ENCODE data around the gene PHC3. TPM values are rescaled to one million over a fixed set of nuclear protein-coding genes. Genes with fewer than 3 reads are reported as not detected.
"Not testable (repeated sequence)": the region's sequence is repeated elsewhere in the genome, so short reads cannot be mapped to it uniquely, and the experiment has no call there.

Gene PHC3
- total and polyA plus RNA-seq, 8 donors: 4.7 to 253 (median 92.5) TPM

DNA sequence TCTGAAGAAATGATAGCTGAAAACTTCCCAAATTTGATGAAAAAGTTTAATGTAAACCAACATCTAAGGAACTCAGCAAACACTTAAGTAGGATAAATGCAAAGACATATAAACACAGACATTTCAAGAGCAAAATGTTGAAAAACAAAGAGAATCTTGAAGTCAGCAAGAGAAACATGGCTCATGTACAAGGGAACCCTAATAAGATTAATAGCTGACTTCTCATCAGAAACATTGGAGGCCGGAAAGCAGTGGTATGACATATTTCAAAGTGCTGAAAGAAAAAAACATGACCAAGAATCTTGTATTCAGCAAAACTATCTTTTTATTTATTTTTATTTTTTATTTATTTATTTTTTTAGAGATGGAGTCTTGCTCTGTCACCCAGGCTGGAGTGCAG is 30.1 kb upstream of the PHC3 start:
- H3K9me3 ChIP-seq: no peaks in the 10 kb centered on the region
- H3K27me3 ChIP-seq: no peaks in the 10 kb centered on the region
- no peaks in the 10 kb centered on the region for H3K36me3 ChIP-seq
- no peak for DNase-seq
- 94 to 100% (median 95%) methylated on average over 1 of the region's 1 CpG for WGBS, 5 donors
- no peak overlapping the region for H3K4me3 ChIP-seq
- no peaks in the 10 kb centered on the region for H3K4me1 ChIP-seq
- TF ChIP-seq POLR2A (IDR thresholded peaks at IDR 0.05) (no peak), POLR2AphosphoS5 (IDR thresholded peaks at IDR 0.05) (no peak), EP300 (IDR thresholded peaks at IDR 0.05) (no peak)
- TF ChIP-seq, protein P1, sequence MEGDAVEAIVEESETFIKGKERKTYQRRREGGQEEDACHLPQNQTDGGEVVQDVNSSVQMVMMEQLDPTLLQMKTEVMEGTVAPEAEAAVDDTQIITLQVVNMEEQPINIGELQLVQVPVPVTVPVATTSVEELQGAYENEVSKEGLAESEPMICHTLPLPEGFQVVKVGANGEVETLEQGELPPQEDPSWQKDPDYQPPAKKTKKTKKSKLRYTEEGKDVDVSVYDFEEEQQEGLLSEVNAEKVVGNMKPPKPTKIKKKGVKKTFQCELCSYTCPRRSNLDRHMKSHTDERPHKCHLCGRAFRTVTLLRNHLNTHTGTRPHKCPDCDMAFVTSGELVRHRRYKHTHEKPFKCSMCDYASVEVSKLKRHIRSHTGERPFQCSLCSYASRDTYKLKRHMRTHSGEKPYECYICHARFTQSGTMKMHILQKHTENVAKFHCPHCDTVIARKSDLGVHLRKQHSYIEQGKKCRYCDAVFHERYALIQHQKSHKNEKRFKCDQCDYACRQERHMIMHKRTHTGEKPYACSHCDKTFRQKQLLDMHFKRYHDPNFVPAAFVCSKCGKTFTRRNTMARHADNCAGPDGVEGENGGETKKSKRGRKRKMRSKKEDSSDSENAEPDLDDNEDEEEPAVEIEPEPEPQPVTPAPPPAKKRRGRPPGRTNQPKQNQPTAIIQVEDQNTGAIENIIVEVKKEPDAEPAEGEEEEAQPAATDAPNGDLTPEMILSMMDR (IDR thresholded peaks at IDR 0.05): no peak
- no peak overlapping the region for H3K27ac ChIP-seq
- intact Hi-C loops (cut with DNase I; ENCODE audit: low total_unique reads): no loop called here

DNA sequence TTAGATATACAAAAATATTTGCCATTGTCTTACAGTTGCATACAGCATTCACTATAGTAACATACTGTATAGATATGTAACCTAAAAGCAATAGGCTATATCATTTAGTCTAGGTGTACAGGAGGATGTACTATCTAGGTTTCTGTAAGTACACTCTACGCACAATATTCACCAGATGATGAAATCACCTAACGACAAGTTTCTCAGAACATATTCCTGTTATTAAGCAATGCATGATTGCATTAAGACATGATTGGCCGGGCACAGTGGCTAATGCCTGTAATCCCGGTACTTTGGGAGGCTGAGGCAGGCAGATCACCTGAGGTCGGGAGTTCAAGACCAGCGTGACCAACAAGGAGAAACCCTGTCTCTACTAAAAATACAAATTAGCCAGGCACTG is 26.2 kb upstream of the PHC3 start:
- no peak overlapping the region for H3K4me3 ChIP-seq
- no peak for DNase-seq
- no peak overlapping the region for H3K27ac ChIP-seq
- H3K9me3 ChIP-seq: no peaks in the 10 kb centered on the region
- intact Hi-C loops (cut with DNase I; ENCODE audit: low total_unique reads): no loop called here
- TF ChIP-seq, protein P1 (IDR thresholded peaks at IDR 0.05): no peak
- TF ChIP-seq POLR2AphosphoS5 (IDR thresholded peaks at IDR 0.05): no peak
- no peak for TF ChIP-seq EP300 (IDR thresholded peaks at IDR 0.05)
- TF ChIP-seq POLR2A (IDR thresholded peaks at IDR 0.05): no peak
- H3K4me1 ChIP-seq: no peaks in the 10 kb centered on the region
- 56 to 88% (median 74%) methylated on average over 6 of the region's 6 CpGs for WGBS, 5 donors
- no peaks in the 10 kb centered on the region for H3K36me3 ChIP-seq
- H3K27me3 ChIP-seq: no peaks in the 10 kb centered on the region

DNA sequence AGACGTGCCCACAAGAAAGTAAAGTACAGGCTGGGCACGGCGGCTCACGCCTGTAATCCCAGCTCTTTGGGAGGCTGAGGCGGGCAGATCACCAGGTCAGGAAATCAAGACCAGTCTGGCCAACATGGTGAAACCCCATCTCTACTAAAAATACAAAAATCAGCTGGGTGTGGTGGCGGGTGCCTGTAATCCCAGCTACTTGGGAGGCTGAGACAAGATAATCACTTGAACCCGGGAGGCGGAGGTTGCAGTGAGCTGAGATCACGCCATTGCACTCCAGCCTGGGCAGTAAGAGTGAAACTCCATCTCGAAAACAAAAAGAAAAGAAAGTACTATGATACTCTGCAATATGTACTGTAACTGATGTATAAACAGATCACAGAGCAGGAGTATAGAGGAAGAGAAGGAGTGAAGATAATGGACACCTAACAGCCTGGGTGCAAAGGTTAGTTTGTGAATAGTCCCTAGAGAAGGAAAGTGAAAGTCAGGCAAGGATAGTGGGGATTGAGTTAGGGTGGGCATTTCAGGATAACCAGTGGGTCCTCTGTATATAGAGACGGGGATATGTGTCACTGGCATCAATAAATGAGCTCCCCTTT is 24.7 kb upstream of the PHC3 start:
- not testable (repeated sequence) for DNase-seq, H3K9me3 ChIP-seq, H3K27ac ChIP-seq

DNA sequence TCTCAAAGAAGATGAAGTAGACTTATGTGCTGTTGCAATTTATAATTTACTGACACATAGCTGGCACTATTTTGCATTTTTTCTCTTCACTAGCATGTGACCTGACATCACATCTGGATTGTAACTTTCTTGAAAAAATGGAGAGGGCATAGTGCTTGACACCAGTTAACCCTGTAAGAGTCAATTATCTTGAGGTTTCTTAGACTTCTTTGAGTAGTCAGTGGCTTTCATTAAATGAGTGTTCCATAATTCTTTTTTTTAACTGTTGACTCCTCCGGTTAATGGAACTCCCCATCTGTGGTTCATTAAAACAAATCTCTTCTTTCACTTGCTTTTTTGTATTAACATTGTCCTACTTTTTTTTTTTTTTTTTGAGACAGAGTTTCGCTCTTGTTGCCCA is 23.8 kb upstream of the PHC3 start:
- no peaks in the 10 kb centered on the region for H3K9me3 ChIP-seq
- H3K4me3 ChIP-seq: no peak overlapping the region
- TF ChIP-seq POLR2AphosphoS5 (IDR thresholded peaks at IDR 0.05) (no peak), POLR2A (IDR thresholded peaks at IDR 0.05) (no peak), EP300 (IDR thresholded peaks at IDR 0.05) (no peak)
- TF ChIP-seq, protein P1 (IDR thresholded peaks at IDR 0.05): no peak
- no peak overlapping the region for H3K27ac ChIP-seq
- H3K27me3 ChIP-seq: no peaks in the 10 kb centered on the region
- H3K36me3 ChIP-seq: no peaks in the 10 kb centered on the region
- DNase-seq: no peak
- 80 to 95% (median 92%) methylated on average over 2 of the region's 2 CpGs for WGBS, 5 donors
- no peaks in the 10 kb centered on the region for H3K4me1 ChIP-seq
- intact Hi-C loops (cut with DNase I; ENCODE audit: low total_unique reads): no loop called here

More for the DNA sequence above, 24.7 kb upstream of the PHC3 start:
- 89 to 93% (median 90%) methylated on average over 10 to 11 of the region's 11 CpGs for WGBS, 5 donors
- H3K4me1 ChIP-seq; H3K4me3 ChIP-seq; intact Hi-C loops (cut with DNase I; ENCODE audit: low total_unique reads); H3K36me3 ChIP-seq; H3K27me3 ChIP-seq: not testable (repeated sequence)

DNA sequence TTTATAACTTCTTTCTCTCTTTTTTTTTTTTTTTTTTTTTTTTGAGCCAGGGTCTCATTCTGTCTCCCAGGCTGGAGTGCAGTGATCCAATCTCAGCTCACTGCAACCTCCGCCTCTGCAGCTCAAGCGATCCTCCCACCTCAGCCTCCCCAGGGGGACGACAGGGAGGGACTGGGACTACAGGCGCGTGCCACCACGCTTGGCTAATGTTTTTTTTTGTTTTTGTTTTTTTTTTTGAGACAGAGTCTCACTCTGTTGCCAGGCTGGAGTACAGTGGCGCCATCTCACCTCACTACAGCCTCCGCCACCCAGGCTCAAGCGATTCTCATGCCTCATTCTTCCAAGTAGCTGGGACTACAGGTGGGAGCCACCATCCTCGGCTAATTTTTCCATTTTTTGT is 23.0 kb upstream of the PHC3 start:
- no peaks in the 10 kb centered on the region for H3K4me1 ChIP-seq
- no peak overlapping the region for H3K27ac ChIP-seq
- no peaks in the 10 kb centered on the region for H3K27me3 ChIP-seq
- TF ChIP-seq EP300 (IDR thresholded peaks at IDR 0.05) (no peak), POLR2AphosphoS5 (IDR thresholded peaks at IDR 0.05) (no peak), POLR2A (IDR thresholded peaks at IDR 0.05) (no peak)
- TF ChIP-seq, protein P1 (IDR thresholded peaks at IDR 0.05): no peak
- no peak for DNase-seq
- H3K9me3 ChIP-seq: no peaks in the 10 kb centered on the region
- intact Hi-C loops (cut with DNase I; ENCODE audit: low total_unique reads): no loop called here
- WGBS, 5 donors: 94 to 97% (median 96%) methylated on average over 10 of the region's 10 CpGs
- no peaks in the 10 kb centered on the region for H3K36me3 ChIP-seq
- H3K4me3 ChIP-seq: no peak overlapping the region
